GM12865 (cell line): ENCODE results near the gene HGS.

ENCODE experiments used
- DNase-seq: peaks from one replicate; pipeline ENCODE4 v3.0.0; 2010; ENCODE audit warnings: low read depth
- H3K4me3 ChIP-seq: 2 replicates; pipeline ENCODE4 v1.5.1; 2011; ENCODE audit warnings: mild to moderate bottlenecking, low read depth, low read length, control low read depth
- CTCF ChIP-seq: IDR thresholded peaks from 2 replicates; pipeline ENCODE4 v1.5.1; 2011; ENCODE audit warnings: low read length, control low read depth, low read depth, inconsistent platforms; ENCODE audit not compliant: insufficient read depth; ENCODE audit errors: missing control alignments

The HGS gene

DNA sequence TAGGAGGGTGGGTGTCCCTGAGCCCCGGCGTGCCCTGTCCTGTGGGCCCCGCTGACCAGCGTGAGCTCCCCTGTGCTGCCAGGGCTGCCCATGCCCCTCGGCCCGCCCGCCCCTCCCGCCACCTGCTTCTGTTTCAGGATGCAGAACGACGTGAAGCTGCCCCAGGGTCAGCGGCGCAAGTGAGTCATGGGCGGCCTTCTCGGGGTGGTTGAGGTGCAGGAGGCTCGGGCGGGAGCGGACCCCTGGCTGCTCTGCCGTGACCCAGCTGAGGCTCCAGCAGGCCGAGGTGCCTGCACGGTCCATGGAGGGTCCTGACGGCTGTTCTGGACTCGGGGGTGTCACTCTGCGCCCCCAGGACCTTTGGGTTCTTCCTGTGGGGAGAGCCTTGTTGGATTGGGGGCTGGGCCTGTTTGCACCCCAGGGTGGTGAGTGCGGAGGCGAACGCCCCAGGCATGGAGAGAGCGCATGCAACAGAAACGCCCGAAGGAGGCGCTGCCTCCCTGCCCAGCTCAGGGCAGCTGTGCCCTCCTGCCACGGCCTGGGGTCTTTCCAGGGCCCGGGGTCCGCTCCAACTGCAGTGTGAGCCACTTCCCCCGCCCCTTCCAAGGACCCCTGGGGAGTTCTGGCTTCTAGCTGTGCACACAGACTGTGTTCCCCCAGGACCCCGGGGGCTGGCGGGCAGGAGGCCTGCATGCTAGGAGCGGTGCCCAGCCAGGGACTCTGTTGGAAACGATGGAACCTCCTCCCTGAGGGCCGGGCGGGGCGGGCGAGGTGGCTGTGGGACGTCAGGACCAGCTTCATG lies 32.3 kb downstream of the HGS start:
- no peak overlapping the region for H3K4me3 ChIP-seq
- TF ChIP-seq CTCF = no peak
- DNase-seq = no peak

DNA sequence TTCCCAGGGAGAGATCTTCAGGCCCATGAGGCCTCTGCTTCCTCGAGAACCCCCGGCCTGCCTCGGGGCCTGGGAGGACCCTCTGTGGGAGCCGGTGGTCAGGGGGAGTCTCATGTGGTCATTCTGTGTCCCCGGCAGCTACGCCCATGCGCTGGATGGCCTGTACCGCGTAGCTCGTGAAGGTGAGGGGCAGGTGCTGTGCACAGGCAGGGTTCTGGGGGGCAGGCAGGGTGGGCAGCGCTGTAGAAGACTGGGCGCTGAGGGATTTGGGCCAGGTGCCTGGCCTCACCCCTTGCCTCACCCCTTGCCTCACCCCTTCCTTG lies 32.8 kb downstream of the HGS start:
- no peak overlapping the region for H3K4me3 ChIP-seq
- TF ChIP-seq CTCF = no peak
- no peak for DNase-seq

- DNase-seq = no peak
- H3K4me3 ChIP-seq = no peak overlapping the region
- TF ChIP-seq CTCF = no peak
These were observed 33.4 kb downstream of the HGS start for GRCh38 chr17:81717049-81717765.

DNA sequence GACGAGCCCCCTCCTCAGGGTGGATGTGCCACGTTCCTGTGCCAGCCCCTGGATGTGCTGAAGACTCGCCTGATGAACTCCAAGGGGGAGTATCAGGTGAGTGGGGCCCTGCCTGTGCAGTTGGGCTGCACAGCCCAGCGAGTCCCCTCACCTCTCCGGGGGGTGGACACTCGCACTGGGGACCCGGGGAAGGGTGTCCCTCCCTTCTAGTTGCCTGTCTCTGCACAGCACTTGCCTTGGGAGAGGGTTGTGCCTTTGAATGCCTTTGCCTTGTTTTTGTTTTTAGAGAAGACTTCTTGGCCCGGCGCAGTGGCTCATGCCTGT lies 33.9 kb downstream of the HGS start:
- no peak for TF ChIP-seq CTCF
- H3K4me3 ChIP-seq = no peak overlapping the region
- no peak for DNase-seq

- H3K4me3 ChIP-seq = no peak overlapping the region
- DNase-seq = no peak
- no peak for TF ChIP-seq CTCF
These were observed 35.8 kb downstream of the HGS start for GRCh38 chr17:81719410-81720266.

- no peak overlapping the region for H3K4me3 ChIP-seq
- no peak for DNase-seq
- TF ChIP-seq CTCF = no peak
These were observed 36.7 kb downstream of the HGS start for GRCh38 chr17:81720267-81721071.
